Gastroesophageal sphincter (tissue), 4 donors: ENCODE measurements around the gene TRIM7. TPM values are rescaled to one million over a fixed set of nuclear protein-coding genes. Genes with fewer than 3 reads are reported as not detected.
A peak's percentile ranks its signal among the peaks of the same experiment; 100 is the strongest.

ENCODE experiments used
- ATAC-seq: fragments of 150-250 bp; one replicate; pipeline ENCODE4 v1.9.1; 2016; ENCODE audit warnings: mild to moderate bottlenecking, moderate library complexity
- H3K27ac ChIP-seq, 4 donors: fragments of 200-600 bp; sonication (generic) in 3 of 4; 1 replicate in 3 of 4; 2 replicates in 1 of 4; pipeline ENCODE4 v1.5.1; 2016 to 2019
- H3K27me3 ChIP-seq: fragments of 200-600 bp; sonication (generic); one replicate; pipeline ENCODE4 v1.5.1; 2019
- H3K36me3 ChIP-seq, 2 donors: fragments of 200-600 bp; sonication (generic); one replicate each; pipeline ENCODE4 v1.5.1; 2019; ENCODE audit warnings: control low read depth in 1 of 2
- H3K4me1 ChIP-seq, 3 donors: fragments of 200-600 bp; sonication (generic); 1 replicate in 2 of 3; 2 replicates in 1 of 3; pipeline ENCODE4 v1.5.1; 2016 to 2019; ENCODE audit warnings: control low read depth in 2 of 3
- H3K4me3 ChIP-seq, 2 donors: fragments of 200-600 bp; sonication (generic); one replicate each; pipeline ENCODE4 v1.5.1; 2019; ENCODE audit warnings: mild to moderate bottlenecking in 1 of 2, moderate library complexity in 1 of 2
- H3K9me3 ChIP-seq, 3 donors: fragments of 200-600 bp; sonication (generic); one replicate each; pipeline ENCODE4 v1.5.1; 2017 to 2019; ENCODE audit warnings: control low read depth in 2 of 3
- CTCF ChIP-seq, 4 experiments: fragments of 200-600 bp in 2 of 4; fragments of 450-650 bp in 2 of 4; sonication (generic) in 1 of 4; IDR thresholded peaks; one replicate each; pipeline ENCODE4 v1.5.1; 2017 to 2019; ENCODE audit warnings: antibody characterized with exemption in 4 of 4, mild to moderate bottlenecking in 2 of 4, moderate library complexity in 2 of 4
- EP300 ChIP-seq: sonication (generic); formaldehyde crosslinking; IDR thresholded peaks from one replicate; pipeline ENCODE4 v1.6.1; 2017; ENCODE audit warnings: antibody characterized with exemption, mild to moderate bottlenecking
- POLR2A ChIP-seq, 2 donors: fragments of 450-650 bp; IDR thresholded peaks; one replicate each; pipeline ENCODE4 v1.6.1; 2017; ENCODE audit warnings: antibody characterized with exemption in 2 of 2, mild to moderate bottlenecking in 2 of 2, moderate library complexity in 1 of 2
- POLR2AphosphoS5 ChIP-seq: sonication (generic); formaldehyde crosslinking; IDR thresholded peaks from one replicate; pipeline ENCODE4 v1.6.1; 2017; ENCODE audit warnings: antibody characterized with exemption
- WGBS, 2 donors: methylation state at CpG; one replicate each; pipeline ENCODE4 v1.1.5; 2018; ENCODE audit warnings: low coverage in 1 of 2; 5-methylcytosine and 5-hydroxymethylcytosine counted together
- total RNA-seq, 4 donors: library from RNA; depleted of rRNA; stranded (reverse); fragments of >200 nt; gene quantifications; one replicate each; pipeline ENCODE4 v1.1.0, GENCODE V29; 2016

The TRIM7 gene
- total RNA-seq, 4 donors from 2014 or later = 3.0 to 11.0 (median 4.7) TPM

- no peak for ATAC-seq
- TF ChIP-seq POLR2A (IDR thresholded peaks at IDR 0.05) (no peak), EP300 (no peak), CTCF (IDR thresholded peaks at IDR 0.05) (no peak), POLR2AphosphoS5 (no peak)
- H3K4me3 ChIP-seq = no peak overlapping the region
- H3K9me3 ChIP-seq = no peaks in the 10 kb centered on the region
- peaks cover 0 to 24% (median 0%) of the 10 kb centered on the region in 3 donors for H3K4me1 ChIP-seq
- H3K27ac ChIP-seq = no peak overlapping the region
- no peaks in the 10 kb centered on the region for H3K27me3 ChIP-seq
- WGBS, 2 donors = 47 to 63% methylated on average over 3 to 5 of the region's 5 CpGs
- H3K36me3 ChIP-seq = peaks cover 0 to 100% of the 10 kb centered on the region in 2 donors
Measured at GRCh38 chr5:181235689-181236366, 30.8 kb upstream of the TRIM7 start.

- ATAC-seq = no peak
- TF ChIP-seq POLR2A (IDR thresholded peaks at IDR 0.05) (no peak), EP300 (no peak), POLR2AphosphoS5 (no peak), CTCF (IDR thresholded peaks at IDR 0.05) (no peak)
- no peaks in the 10 kb centered on the region for H3K9me3 ChIP-seq
- H3K4me3 ChIP-seq = no peak overlapping the region
- peaks cover 0 to 19% (median 0%) of the 10 kb centered on the region in 3 donors for H3K4me1 ChIP-seq
- H3K36me3 ChIP-seq = peaks cover 0 to 99% of the 10 kb centered on the region in 2 donors
- no peaks in the 10 kb centered on the region for H3K27me3 ChIP-seq
- peak overlapping the region in 1 of 4 donors; percentile 2 for H3K27ac ChIP-seq
- 65 to 84% methylated on average over 4 to 5 of the region's 5 CpGs for WGBS, 2 donors
Measured at GRCh38 chr5:181235323-181235688, 30.3 kb upstream of the TRIM7 start.

GRCh38 chr5:181234455-181235306 lies 29.7 kb upstream of the TRIM7 start:
- Histone ChIP-seq H3K36me3 (peaks cover 0 to 93% of the 10 kb centered on the region in 2 donors), H3K27ac (peak overlapping the region in 1 of 4 donors; percentile 27)

GRCh38 chr5:181233801-181234454 lies 28.9 kb upstream of the TRIM7 start:
- H3K27ac ChIP-seq = peak overlapping the region in 1 of 4 donors; percentile 27
- no peaks in the 10 kb centered on the region for H3K27me3 ChIP-seq
- peaks cover 0 to 91% of the 10 kb centered on the region in 2 donors for H3K36me3 ChIP-seq
- whole genome bisulfite sequencing, 2 donors = 65% methylated on average over 2 of the region's 24 CpGs; no CpG with 5 or more reads in 1 of the 2 donors
- H3K4me1 ChIP-seq = peaks cover 0 to 8% (median 0%) of the 10 kb centered on the region in 3 donors
- H3K4me3 ChIP-seq = no peak overlapping the region
- no peaks in the 10 kb centered on the region for H3K9me3 ChIP-seq
- TF ChIP-seq CTCF (IDR thresholded peaks at IDR 0.05) (no peak), POLR2A (IDR thresholded peaks at IDR 0.05) (no peak), POLR2AphosphoS5 (no peak), EP300 (no peak)
- no peak for ATAC-seq

More at GRCh38 chr5:181234455-181235306, 29.7 kb upstream of the TRIM7 start:
- no peak overlapping the region for H3K4me3 ChIP-seq
- peaks cover 0 to 13% (median 0%) of the 10 kb centered on the region in 3 donors for H3K4me1 ChIP-seq
- H3K9me3 ChIP-seq = no peaks in the 10 kb centered on the region
- no peaks in the 10 kb centered on the region for H3K27me3 ChIP-seq
- WGBS, 2 donors = no CpG with 5 or more reads among the region's 22 CpGs
- ATAC-seq = no peak
- TF ChIP-seq EP300 (no peak), POLR2AphosphoS5 (peak; percentile 17)
